Activated T-helper 1 cell treated with anti-CD3 and anti-CD28 coated beads, Interleukin-12 subunit alpha, Interleukin-12 subunit beta, Interleukin-2, Interleukin-4 antibody, amounts not matched to agents 30 ng/mL and 10 ng/mL and 1 ng/mL, durations not matched to agents 14 hours and 24 hours and 36 hours (primary cell): ENCODE data around the gene AFF3. TPM values are rescaled to one million over a fixed set of nuclear protein-coding genes. Genes with fewer than 3 reads are reported as not detected.

Experiments used
- DNase-seq: peaks from one replicate; pipeline ENCODE4 v3.0.0; 2021; ENCODE audit warnings: low spot score
- H3K27ac Mint-ChIP-seq: one replicate; pipeline ENCODE4 v1.8.0; 2021; ENCODE audit warnings: mild to moderate bottlenecking, mixed read lengths
- H3K27me3 Mint-ChIP-seq: one replicate; pipeline ENCODE4 v1.8.0; 2022; ENCODE audit warnings: mild to moderate bottlenecking, moderate library complexity, mixed read lengths; ENCODE audit not compliant: insufficient read depth
- H3K36me3 Mint-ChIP-seq: one replicate; pipeline ENCODE4 v1.8.0; 2021; ENCODE audit warnings: low read depth, mixed read lengths
- H3K4me1 Mint-ChIP-seq: one replicate; pipeline ENCODE4 v1.8.0; 2021; ENCODE audit warnings: low read depth, mixed read lengths
- H3K4me3 Mint-ChIP-seq: one replicate; pipeline ENCODE4 v1.8.0; 2021; ENCODE audit warnings: mild to moderate bottlenecking, moderate library complexity, mixed read lengths
- H3K9me3 Mint-ChIP-seq: one replicate; pipeline ENCODE4 v1.8.0; 2021; ENCODE audit warnings: mixed read lengths
- intact Hi-C: fragments of 100-400 bp; cut with micrococcal nuclease; formaldehyde crosslinking; loops from one replicate; pipeline ENCODE4 v1.15.1; 2024
- total RNA-seq: library from RNA; stranded (reverse); gene quantifications from 2 replicates; pipeline ENCODE4 v1.2.3, GENCODE V29; 2022

The AFF3 gene
- total RNA-seq, 1 donor from 2014 or later: 2.4 TPM

DNA sequence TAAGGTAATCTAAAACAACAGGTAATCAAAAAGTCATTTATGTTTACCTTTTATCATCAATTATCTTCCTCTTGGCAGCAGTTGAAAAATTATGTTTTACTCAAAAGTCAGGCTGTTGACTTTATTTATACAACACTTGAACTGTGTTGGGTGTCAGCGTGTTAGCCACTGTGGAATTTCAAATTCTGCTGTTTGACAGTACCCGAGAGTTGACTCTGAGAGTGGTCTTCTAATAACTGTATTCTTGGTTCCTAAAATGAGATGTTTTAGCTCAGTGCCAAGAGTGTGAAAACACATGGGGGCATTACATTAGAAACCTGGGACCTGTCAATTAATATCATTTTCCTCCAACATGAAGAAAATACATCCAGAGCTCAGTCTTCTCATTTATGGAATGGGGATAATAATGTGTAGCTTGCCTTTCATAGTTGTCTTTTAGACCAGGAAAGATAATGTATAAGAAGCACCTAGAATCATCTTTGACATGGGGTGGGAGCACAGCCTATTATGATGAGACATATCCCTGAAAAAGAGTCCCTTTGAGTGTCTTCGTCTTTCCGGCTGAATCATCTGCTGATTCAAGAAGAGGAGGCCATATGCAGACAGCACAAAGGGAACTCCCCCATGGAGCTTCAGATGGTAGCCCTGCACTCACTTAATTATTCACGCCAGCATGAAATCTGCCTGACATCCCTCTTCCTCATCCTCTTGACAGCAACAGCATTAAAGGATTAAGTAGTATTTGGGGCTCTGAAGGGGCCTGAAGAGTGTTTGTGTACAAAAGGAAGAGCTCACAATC, 89.1 kb downstream of the AFF3 start:
- intact Hi-C loops: no loop called here
- DNase-seq: no peak
- no peaks in the 10 kb centered on the region for H3K36me3 Mint-ChIP-seq
- H3K4me1 Mint-ChIP-seq: no peaks in the 10 kb centered on the region
- H3K27me3 Mint-ChIP-seq: peaks cover 7% of the 10 kb centered on the region
- no peak overlapping the region for H3K4me3 Mint-ChIP-seq
- no peak overlapping the region for H3K27ac Mint-ChIP-seq
- H3K9me3 Mint-ChIP-seq: no peaks in the 10 kb centered on the region

- intact Hi-C loops: no loop called here
- Mint-ChIP-seq H3K36me3 (no peaks in the 10 kb centered on the region), H3K27me3 (peaks cover 7% of the 10 kb centered on the region), H3K9me3 (no peaks in the 10 kb centered on the region), H3K4me1 (no peaks in the 10 kb centered on the region), H3K4me3 (no peak overlapping the region), H3K27ac (no peak overlapping the region)
- DNase-seq: no peak
Observed at GRCh38 chr2:100052650-100053049, 89.7 kb downstream of the AFF3 start.

GRCh38 chr2:100051253-100051652, 91.1 kb downstream of the AFF3 start:
- H3K27me3 Mint-ChIP-seq: peaks cover 9% of the 10 kb centered on the region
- no peak for DNase-seq
- H3K36me3 Mint-ChIP-seq: no peaks in the 10 kb centered on the region
- intact Hi-C loops: no loop called here
- H3K27ac Mint-ChIP-seq: no peak overlapping the region
- no peak overlapping the region for H3K4me3 Mint-ChIP-seq
- no peaks in the 10 kb centered on the region for H3K4me1 Mint-ChIP-seq
- no peaks in the 10 kb centered on the region for H3K9me3 Mint-ChIP-seq

- Mint-ChIP-seq H3K4me3 (no peak overlapping the region), H3K4me1 (no peaks in the 10 kb centered on the region)
- intact Hi-C loops: no loop called here
Observed at GRCh38 chr2:100050685-100051084, 91.7 kb downstream of the AFF3 start.

DNA sequence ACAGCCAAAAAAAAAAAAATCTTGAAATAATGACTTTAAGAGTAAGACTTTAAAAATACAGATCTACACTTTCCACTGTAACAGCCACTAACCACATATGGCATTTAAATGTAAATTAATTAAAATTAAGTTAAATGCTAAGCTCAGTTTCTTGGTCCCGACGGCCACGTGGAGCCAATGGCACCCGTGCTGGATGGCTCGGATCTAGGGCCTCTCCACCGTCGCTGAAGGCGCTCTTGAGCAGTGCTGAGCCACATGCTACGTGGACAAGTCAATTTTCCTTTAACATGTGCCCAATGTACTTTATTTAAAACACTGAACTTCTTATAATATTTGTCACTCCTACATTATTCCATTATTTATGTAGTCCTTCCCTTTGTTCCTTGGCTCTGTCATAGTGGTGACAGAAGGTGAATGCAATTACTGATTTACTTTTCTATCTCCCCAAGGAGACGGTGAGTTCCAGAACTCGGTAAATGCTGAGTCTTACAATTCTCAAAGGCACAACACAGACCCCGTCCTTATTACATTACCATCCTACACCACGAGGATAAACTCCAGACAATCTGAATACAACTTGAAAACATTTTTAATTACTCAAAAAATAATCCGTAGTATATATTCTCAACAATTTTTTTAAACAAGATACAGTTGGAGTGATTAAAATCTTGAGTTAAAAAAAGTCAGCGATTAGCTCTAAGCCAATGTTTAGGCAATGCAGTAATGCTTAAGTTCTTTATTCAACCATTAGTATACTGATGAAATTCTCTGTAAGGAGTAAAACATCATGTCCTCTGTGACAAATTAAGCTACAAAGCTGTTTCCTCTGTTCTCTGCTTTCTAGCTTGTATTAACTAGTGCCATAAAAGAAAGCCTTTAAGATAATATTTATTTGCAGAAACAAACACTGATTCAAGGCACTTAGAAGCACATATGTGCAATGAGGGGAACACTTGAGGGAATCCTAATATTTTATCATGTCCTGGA, 95.1 kb downstream of the AFF3 start:
- Mint-ChIP-seq H3K36me3 (no peaks in the 10 kb centered on the region), H3K27me3 (peaks cover 6% of the 10 kb centered on the region), H3K4me3 (no peak overlapping the region), H3K27ac (no peak overlapping the region), H3K4me1 (no peaks in the 10 kb centered on the region), H3K9me3 (no peaks in the 10 kb centered on the region)
- no peak for DNase-seq
- intact Hi-C loops: no loop called here

More at GRCh38 chr2:100050685-100051084, 91.7 kb downstream of the AFF3 start:
- Mint-ChIP-seq H3K9me3 (no peaks in the 10 kb centered on the region), H3K27ac (no peak overlapping the region), H3K27me3 (peaks cover 9% of the 10 kb centered on the region), H3K36me3 (no peaks in the 10 kb centered on the region)
- no peak for DNase-seq

DNA sequence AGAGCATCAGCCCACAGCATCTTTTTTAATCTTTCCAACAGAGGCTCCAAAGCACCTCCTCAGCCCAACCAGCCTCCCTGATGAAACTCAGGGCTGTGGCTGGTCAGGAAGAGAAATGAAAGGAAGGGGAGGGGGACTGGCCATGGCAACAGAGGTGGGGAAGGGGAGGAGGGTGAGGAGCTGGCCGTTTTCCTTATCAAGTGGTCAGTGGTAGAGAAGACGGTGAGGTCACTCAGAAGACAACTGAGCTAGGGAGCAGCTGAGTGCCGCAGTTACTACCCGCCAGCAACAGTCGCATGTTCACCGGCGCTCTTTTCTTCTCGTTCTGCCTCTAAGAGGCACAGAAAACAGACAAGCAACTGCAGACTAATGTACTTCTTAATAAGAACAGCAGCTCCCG, 97.4 kb downstream of the AFF3 start:
- intact Hi-C loops: no loop called here
- Mint-ChIP-seq H3K27ac (no peak overlapping the region), H3K9me3 (no peaks in the 10 kb centered on the region), H3K4me1 (no peaks in the 10 kb centered on the region), H3K36me3 (no peaks in the 10 kb centered on the region), H3K27me3 (peaks cover 6% of the 10 kb centered on the region), H3K4me3 (no peak overlapping the region)
- no peak for DNase-seq

DNA sequence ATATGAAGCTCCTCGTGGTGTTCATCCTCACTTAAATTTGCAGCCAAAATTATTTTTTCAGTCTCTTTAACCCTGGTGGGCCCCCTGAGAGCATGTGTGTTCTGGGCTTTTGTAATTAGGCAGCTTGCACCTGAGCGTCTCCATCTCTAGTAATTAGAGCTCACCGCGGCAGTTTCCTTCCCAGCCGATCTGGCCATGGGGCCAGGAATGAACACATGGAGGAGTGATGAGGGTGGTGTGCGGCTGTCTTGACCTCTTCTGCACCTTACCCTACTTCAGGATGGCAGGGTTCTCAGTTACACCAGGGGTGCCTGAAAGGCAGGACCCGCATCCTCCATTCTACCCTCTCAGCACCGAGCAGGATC, 98.5 kb downstream of the AFF3 start:
- H3K4me1 Mint-ChIP-seq: no peaks in the 10 kb centered on the region
- no peak overlapping the region for H3K4me3 Mint-ChIP-seq
- no peak for DNase-seq
- intact Hi-C loops: no loop called here
- H3K27me3 Mint-ChIP-seq: peaks cover 2% of the 10 kb centered on the region
- no peaks in the 10 kb centered on the region for H3K9me3 Mint-ChIP-seq
- H3K27ac Mint-ChIP-seq: no peak overlapping the region
- no peaks in the 10 kb centered on the region for H3K36me3 Mint-ChIP-seq

GRCh38 chr2:100043081-100043890, 99.1 kb downstream of the AFF3 start:
- Mint-ChIP-seq H3K9me3 (no peaks in the 10 kb centered on the region), H3K27me3 (peaks cover 2% of the 10 kb centered on the region), H3K4me1 (no peaks in the 10 kb centered on the region), H3K4me3 (no peak overlapping the region), H3K36me3 (no peaks in the 10 kb centered on the region), H3K27ac (no peak overlapping the region)
- intact Hi-C loops: no loop called here
- DNase-seq: no peak

- intact Hi-C loops: no loop called here
- no peaks in the 10 kb centered on the region for H3K4me1 Mint-ChIP-seq
- no peaks in the 10 kb centered on the region for H3K9me3 Mint-ChIP-seq
- no peaks in the 10 kb centered on the region for H3K36me3 Mint-ChIP-seq
- no peak for DNase-seq
- no peak overlapping the region for H3K27ac Mint-ChIP-seq
- H3K27me3 Mint-ChIP-seq: peaks cover 2% of the 10 kb centered on the region
- H3K4me3 Mint-ChIP-seq: no peak overlapping the region
Observed at GRCh38 chr2:100042562-100042961, 99.8 kb downstream of the AFF3 start.

DNA sequence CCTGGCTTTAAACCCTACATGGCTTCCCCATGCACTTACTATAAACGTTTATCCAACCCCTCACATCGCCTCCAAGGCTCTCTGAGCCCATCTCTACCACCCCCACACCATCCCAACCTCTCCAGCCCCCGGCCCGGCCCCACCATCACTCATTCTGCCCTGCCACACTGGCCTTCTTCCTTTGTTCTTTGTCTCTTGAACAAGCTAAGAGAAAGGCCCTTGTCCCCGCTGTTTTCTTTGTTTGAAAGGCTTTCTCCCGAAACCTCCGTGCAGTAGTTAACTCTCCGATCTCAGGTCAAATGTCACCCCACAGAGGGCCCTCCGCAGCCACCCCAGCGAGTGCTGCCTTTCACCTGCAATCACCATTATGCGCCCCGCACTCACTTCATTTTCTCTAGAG, 100.4 kb downstream of the AFF3 start:
- no peak overlapping the region for H3K4me3 Mint-ChIP-seq
- H3K9me3 Mint-ChIP-seq: no peaks in the 10 kb centered on the region
- DNase-seq: no peak
- H3K27ac Mint-ChIP-seq: no peak overlapping the region
- H3K27me3 Mint-ChIP-seq: no peaks in the 10 kb centered on the region
- no peaks in the 10 kb centered on the region for H3K36me3 Mint-ChIP-seq
- intact Hi-C loops: no loop called here
- no peaks in the 10 kb centered on the region for H3K4me1 Mint-ChIP-seq

DNA sequence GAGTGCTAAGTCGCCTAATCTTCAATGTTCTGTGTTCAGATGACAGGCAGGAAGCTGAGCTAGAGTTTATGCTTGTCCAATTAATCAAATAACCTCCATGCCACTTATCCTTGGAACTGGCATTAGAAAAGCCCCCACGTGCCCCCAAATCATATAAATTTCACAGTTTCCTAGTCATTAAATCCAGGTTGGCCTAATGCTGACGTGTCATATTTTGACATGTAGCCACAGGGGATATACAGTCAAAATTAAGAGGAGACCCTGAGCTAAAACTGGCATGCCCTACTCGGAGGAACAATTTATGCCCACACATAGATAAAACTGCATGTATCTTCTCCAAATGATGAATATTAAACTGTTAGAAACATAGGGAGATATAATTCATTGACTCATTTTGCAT, 101.0 kb downstream of the AFF3 start:
- Mint-ChIP-seq H3K27me3 (no peaks in the 10 kb centered on the region), H3K36me3 (no peaks in the 10 kb centered on the region), H3K4me3 (no peak overlapping the region), H3K27ac (no peak overlapping the region), H3K4me1 (no peaks in the 10 kb centered on the region), H3K9me3 (no peaks in the 10 kb centered on the region)
- intact Hi-C loops: no loop called here
- DNase-seq: no peak

DNA sequence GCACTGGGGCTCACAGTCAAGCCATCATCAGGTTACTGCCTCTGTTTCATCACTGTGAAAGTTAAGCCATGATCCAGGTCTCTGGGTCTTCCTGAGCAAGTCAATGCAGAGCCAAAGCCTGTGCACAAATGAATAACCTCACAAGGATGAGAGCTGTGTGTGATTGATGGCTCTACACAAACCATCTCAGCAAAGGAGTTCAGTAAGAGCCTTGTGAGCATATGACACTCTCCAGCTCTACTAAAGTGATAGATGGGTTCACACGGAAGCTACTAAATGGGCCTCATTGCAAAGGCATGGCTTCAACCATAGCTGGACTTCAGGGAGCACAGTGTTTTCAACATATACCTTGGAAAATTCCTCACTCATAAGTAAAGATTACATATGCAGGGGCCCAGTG, 101.5 kb downstream of the AFF3 start:
- no peaks in the 10 kb centered on the region for H3K27me3 Mint-ChIP-seq
- no peak for DNase-seq
- intact Hi-C loops: no loop called here
- no peaks in the 10 kb centered on the region for H3K9me3 Mint-ChIP-seq
- no peak overlapping the region for H3K27ac Mint-ChIP-seq
- H3K36me3 Mint-ChIP-seq: no peaks in the 10 kb centered on the region
- no peaks in the 10 kb centered on the region for H3K4me1 Mint-ChIP-seq
- H3K4me3 Mint-ChIP-seq: no peak overlapping the region
